ENCODE data around the gene ARL8A. TPM values are rescaled to one million over a fixed set of nuclear protein-coding genes. Genes with fewer than 3 reads are reported as not detected.
A peak's percentile ranks its signal among the peaks of the same experiment; 100 is the strongest.
"Not testable (repeated sequence)": the region's sequence is repeated elsewhere in the genome, so short reads cannot be mapped to it uniquely, and the experiment has no call there.

ARL8A gene
- total RNA-seq, 4 donors from 2014 or later = 21.2 to 31.3 (median 23.1) TPM

- Histone ChIP-seq H3K4me3 (no peak overlapping the region), H3K27me3 (no peaks in the 10 kb centered on the region), H3K9me3 (no peaks in the 10 kb centered on the region), H3K4me1 (peaks cover under 1 to 12% (median 2%) of the 10 kb centered on the region in 3 donors), H3K27ac (no peak overlapping the region), H3K36me3 (no peaks in the 10 kb centered on the region)
- no peak for DNase-seq
- intact Hi-C loops (cut with DNase I) = no loop called here
- TF ChIP-seq POLR2A (IDR thresholded peaks at IDR 0.05) (no peak), CTCF (IDR thresholded peaks at IDR 0.05) (no peak)
- 77 to 88% methylated on average over 8 of the region's 8 CpGs for WGBS, 2 donors
Observed at GRCh38 chr1:202150602-202151001, 6.1 kb upstream of the ARL8A start.

- Histone ChIP-seq H3K36me3 (no peaks in the 10 kb centered on the region), H3K27ac (no peak overlapping the region), H3K4me1 (peaks cover 5 to 14% (median 6%) of the 10 kb centered on the region in 3 donors), H3K27me3 (no peaks in the 10 kb centered on the region), H3K9me3 (no peaks in the 10 kb centered on the region), H3K4me3 (no peak overlapping the region)
- WGBS, 2 donors = 91 to 94% methylated on average over 7 to 9 of the region's 9 CpGs
- TF ChIP-seq POLR2A (IDR thresholded peaks at IDR 0.05) = no peak
- intact Hi-C loops (cut with DNase I) = no loop called here
- no peak for DNase-seq
Observed at GRCh38 chr1:202150187-202150586, 5.7 kb upstream of the ARL8A start.

- Histone ChIP-seq H3K4me3 (no peak overlapping the region), H3K36me3 (no peaks in the 10 kb centered on the region), H3K4me1 (peaks cover 5 to 12% (median 10%) of the 10 kb centered on the region in 3 donors), H3K27me3 (no peaks in the 10 kb centered on the region), H3K9me3 (no peaks in the 10 kb centered on the region), H3K27ac (no peak overlapping the region)
- intact Hi-C loops (cut with DNase I) = no loop called here
- no peak for DNase-seq
- no peak for TF ChIP-seq POLR2A (IDR thresholded peaks at IDR 0.05)
- TF ChIP-seq CTCF (IDR thresholded peaks at IDR 0.05) = no peak
- 88 to 90% methylated on average over 4 of the region's 4 CpGs for WGBS, 2 donors
Observed at GRCh38 chr1:202149566-202149965, 5.0 kb upstream of the ARL8A start.

- Histone ChIP-seq H3K4me1 (peaks cover 5 to 13% (median 10%) of the 10 kb centered on the region in 3 donors), H3K27me3 (no peaks in the 10 kb centered on the region), H3K9me3 (no peaks in the 10 kb centered on the region), H3K27ac (no peak overlapping the region), H3K36me3 (no peaks in the 10 kb centered on the region), H3K4me3 (no peak overlapping the region)
- TF ChIP-seq CTCF (IDR thresholded peaks at IDR 0.05) = no peak
- TF ChIP-seq POLR2A (IDR thresholded peaks at IDR 0.05) = no peak
- 70 to 81% methylated on average over 2 to 4 of the region's 4 CpGs for WGBS, 2 donors
- no peak for DNase-seq
- intact Hi-C loops (cut with DNase I) = no loop called here
Observed at GRCh38 chr1:202148391-202148790, 3.9 kb upstream of the ARL8A start.

GRCh38 chr1:202146993-202147392, 2.5 kb upstream of the ARL8A start:
- Histone ChIP-seq H3K27ac (no peak overlapping the region), H3K4me1 (peaks cover 5 to 27% (median 20%) of the 10 kb centered on the region in 3 donors), H3K4me3 (no peak overlapping the region), H3K27me3 (no peaks in the 10 kb centered on the region), H3K36me3 (no peaks in the 10 kb centered on the region), H3K9me3 (no peaks in the 10 kb centered on the region)
- DNase-seq = no peak
- intact Hi-C loops (cut with DNase I) = no loop called here
- 67% methylated on average over 3 of the region's 3 CpGs; no CpG with 5 or more reads in 1 of the 2 donors for WGBS, 2 donors
- TF ChIP-seq CTCF (IDR thresholded peaks at IDR 0.05) = no peak
- TF ChIP-seq POLR2A (IDR thresholded peaks at IDR 0.05) = no peak

GRCh38 chr1:202146279-202146678, 1.7 kb upstream of the ARL8A start:
- intact Hi-C loops (cut with DNase I) = no loop called here
- no peaks in the 10 kb centered on the region for H3K36me3 ChIP-seq
- no peak overlapping the region for H3K27ac ChIP-seq
- H3K27me3 ChIP-seq = no peaks in the 10 kb centered on the region
- H3K4me1 ChIP-seq = peaks cover 5 to 34% (median 21%) of the 10 kb centered on the region in 3 donors
- WGBS, 2 donors = 94 to 96% methylated on average over 2 to 5 of the region's 5 CpGs
- no peak for TF ChIP-seq CTCF (IDR thresholded peaks at IDR 0.05)
- TF ChIP-seq POLR2A (IDR thresholded peaks at IDR 0.05) = no peak
- H3K4me3 ChIP-seq = no peak overlapping the region
- H3K9me3 ChIP-seq = no peaks in the 10 kb centered on the region
- DNase-seq = no peak

GRCh38 chr1:202145744-202146140, 1.2 kb upstream of the ARL8A start:
- H3K4me3 ChIP-seq; H3K27me3 ChIP-seq; H3K9me3 ChIP-seq; DNase-seq; H3K36me3 ChIP-seq; intact Hi-C loops (cut with DNase I): not testable (repeated sequence)
- Histone ChIP-seq H3K27ac (peak overlapping the region in 1 of 4 donors; percentile 82), H3K4me1 (peaks cover 5 to 40% (median 24%) of the 10 kb centered on the region in 3 donors)
- 79 to 93% methylated on average over 7 to 8 of the region's 8 CpGs for WGBS, 2 donors

All from esophagus squamous epithelium (tissue), 5 donors.